Subcutaneous adipose tissue (tissue), 4 donors: ENCODE measurements around the gene GIMAP8. TPM values are rescaled to one million over a fixed set of nuclear protein-coding genes. Genes with fewer than 3 reads are reported as not detected.

Experiments used
- total RNA-seq, 4 donors: library from RNA; depleted of rRNA; stranded (reverse); fragments of >200 nt; gene quantifications; one replicate each; pipeline ENCODE4 v1.1.0, GENCODE V29; 2016
- TF ChIP-seq, protein P1 (sequence below): fragments of 450-650 bp; IDR thresholded peaks from one replicate; pipeline ENCODE4 v1.5.1; 2016; ENCODE audit warnings: low read depth, mild to moderate bottlenecking, control low read depth, antibody characterized with exemption, moderate library complexity

The GIMAP8 gene
- total RNA-seq, 4 donors from 2014 or later = 9.9 to 29.0 (median 15.0) TPM

DNA sequence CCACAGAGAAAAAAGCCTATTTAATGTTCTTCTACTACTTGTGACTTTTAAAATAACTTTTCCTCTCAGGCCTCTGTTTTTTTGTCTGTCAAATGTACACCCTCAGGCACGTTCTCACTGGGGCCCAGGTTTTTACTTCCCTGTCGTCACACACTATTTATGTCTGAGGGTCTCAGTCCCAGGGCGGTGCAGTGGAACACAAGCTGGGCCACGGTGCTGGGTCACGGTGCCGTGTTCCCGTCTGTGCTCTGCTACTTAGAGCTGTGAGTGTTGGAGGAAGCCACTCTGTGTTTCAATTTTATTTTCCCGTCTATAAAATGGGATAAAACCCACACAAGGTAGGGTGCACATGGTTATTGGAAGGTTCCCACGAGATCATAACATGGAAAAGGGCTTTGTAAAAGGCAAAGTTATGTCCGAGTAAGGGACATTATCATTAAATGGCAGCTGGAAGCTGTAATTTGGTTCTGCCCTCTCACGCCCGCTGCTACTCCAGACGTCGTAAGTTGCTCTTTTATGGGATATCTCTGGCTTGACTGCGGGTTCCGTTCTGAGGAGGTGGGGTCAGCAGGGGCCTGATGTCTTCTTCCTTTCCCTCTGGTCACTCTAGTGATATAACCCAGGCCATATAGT is 46.1 kb upstream of the GIMAP8 start:
- TF ChIP-seq, protein P1, sequence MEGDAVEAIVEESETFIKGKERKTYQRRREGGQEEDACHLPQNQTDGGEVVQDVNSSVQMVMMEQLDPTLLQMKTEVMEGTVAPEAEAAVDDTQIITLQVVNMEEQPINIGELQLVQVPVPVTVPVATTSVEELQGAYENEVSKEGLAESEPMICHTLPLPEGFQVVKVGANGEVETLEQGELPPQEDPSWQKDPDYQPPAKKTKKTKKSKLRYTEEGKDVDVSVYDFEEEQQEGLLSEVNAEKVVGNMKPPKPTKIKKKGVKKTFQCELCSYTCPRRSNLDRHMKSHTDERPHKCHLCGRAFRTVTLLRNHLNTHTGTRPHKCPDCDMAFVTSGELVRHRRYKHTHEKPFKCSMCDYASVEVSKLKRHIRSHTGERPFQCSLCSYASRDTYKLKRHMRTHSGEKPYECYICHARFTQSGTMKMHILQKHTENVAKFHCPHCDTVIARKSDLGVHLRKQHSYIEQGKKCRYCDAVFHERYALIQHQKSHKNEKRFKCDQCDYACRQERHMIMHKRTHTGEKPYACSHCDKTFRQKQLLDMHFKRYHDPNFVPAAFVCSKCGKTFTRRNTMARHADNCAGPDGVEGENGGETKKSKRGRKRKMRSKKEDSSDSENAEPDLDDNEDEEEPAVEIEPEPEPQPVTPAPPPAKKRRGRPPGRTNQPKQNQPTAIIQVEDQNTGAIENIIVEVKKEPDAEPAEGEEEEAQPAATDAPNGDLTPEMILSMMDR = no peak

DNA sequence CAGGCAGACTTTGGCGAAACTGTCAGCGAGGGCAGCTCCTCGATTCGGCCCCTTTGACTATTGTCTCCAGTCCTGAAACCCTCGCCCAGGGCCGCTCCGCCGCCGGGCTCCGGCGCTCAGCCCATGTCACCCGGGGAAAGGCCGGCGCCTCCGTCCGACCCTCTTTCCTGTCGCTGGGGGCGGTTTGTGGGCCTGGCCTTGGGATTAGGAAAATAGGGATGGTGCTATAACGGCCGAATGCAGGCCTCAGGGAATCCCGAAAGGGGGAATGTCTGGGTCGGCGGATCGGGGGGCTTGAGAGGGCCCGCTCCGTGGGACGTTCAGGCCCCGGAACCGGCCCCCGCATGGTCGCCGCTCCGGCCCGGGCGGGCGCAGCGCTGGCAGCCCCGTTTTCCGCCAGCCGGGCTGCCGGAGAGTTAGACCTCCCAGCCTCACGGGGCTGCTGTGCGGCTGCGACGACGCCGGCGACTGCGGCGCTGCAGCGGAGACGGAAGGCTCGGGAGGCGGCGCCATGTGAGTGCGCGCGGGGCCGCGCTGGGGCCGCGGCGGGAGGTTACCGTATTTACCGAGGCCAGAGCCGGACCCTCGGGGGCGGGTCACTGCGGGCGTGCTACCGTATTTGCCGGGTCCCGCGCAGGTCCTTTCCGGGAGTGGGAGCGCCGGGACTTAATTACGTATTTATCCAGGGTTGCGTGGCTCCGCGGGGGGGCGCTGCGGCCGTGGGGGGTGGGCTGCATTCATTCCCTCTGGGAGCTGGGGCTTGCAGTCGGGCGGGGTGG is 45.4 kb upstream of the GIMAP8 start:
- TF ChIP-seq, protein P1 = no peak

DNA sequence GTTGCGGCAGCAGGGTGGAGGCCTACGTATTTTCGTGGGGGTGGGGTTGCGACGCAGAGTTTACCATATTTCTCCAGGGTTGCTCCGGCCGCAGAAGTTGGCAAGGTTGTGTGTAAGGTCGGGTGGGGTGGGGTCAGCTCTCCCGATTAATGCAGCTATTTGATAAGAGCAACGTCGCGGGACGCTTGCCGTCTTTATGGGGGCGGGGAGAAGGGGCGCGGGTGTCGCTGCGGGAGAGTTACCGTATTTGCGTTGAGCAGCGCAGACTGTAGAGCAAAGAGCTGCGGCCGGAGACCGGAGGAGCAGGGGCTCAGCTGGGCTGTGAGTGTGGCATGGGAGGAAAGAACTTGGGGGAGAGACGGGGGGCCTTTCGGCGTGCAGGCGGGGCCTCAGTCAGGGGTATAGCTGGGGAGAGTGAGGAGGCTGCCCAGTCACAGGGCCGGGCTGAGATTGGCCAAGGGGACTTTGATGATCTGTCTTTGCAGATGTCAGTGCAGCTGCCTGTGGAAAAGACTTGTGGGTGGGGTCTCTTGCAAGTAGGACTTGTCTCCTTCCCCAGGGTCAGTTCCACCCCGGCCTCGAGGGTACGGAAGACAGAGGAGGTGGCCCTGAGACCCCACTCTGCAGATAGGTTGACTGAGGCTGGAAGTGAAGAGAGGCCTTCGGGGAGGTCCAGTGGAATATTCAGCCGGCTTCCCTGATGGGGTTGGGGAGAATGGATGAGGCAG is 44.7 kb upstream of the GIMAP8 start:
- TF ChIP-seq, protein P1 = no peak

DNA sequence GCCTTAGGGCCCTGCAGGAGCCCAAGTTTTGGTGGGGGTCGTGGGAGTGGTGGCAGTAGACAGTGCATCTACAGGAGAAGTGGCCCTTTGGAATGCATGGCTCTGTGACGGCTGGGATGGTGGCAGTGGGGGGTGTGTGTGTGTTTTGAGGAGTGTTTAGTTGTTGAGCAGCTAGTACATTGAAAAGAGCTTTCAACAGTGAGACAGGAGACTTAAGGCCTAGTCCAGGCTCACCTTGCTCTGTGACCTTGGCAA is 44.2 kb upstream of the GIMAP8 start:
- TF ChIP-seq, protein P1 = no peak

DNA sequence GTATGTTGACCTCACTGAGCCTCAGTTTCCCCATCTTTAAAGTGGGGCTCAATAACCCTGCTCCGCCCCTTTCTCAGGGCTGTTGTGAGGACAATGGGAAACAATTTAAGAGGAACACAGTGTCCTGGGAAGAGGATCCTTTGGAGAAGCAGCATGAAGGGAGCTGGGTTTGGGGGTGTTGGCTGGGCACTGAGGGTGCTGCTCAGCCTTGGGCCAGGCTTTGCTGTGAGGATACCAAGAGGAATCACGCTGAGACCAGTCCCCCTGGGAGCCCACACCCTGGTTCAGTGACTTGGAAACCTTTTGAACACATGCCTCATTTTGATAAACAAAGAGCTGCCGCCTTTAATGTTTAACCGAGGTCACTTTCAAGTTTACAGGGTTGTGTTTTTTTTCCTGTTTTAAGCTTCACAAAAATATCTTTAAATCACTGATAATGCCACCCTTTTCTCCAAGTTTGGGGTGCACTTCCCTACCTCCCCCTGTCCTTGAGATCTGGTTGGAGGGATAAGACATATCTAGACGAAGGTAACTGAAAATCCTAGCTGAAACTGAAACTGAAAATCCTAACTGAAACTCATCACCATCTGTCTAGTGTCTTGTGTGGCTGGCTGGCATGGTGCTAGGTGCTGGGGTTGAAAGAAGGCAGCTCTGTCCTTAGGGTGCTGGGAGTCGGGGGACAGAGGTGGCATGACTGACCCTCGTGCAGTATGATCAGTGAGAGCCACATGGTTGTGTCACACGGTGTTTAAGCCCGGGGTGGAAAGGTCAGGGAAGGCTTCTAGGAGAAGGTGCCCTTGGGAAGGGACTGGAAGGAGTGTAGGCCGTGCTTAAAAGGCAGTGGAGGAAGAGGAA is 43.6 kb upstream of the GIMAP8 start:
- TF ChIP-seq, protein P1 = no peak

DNA sequence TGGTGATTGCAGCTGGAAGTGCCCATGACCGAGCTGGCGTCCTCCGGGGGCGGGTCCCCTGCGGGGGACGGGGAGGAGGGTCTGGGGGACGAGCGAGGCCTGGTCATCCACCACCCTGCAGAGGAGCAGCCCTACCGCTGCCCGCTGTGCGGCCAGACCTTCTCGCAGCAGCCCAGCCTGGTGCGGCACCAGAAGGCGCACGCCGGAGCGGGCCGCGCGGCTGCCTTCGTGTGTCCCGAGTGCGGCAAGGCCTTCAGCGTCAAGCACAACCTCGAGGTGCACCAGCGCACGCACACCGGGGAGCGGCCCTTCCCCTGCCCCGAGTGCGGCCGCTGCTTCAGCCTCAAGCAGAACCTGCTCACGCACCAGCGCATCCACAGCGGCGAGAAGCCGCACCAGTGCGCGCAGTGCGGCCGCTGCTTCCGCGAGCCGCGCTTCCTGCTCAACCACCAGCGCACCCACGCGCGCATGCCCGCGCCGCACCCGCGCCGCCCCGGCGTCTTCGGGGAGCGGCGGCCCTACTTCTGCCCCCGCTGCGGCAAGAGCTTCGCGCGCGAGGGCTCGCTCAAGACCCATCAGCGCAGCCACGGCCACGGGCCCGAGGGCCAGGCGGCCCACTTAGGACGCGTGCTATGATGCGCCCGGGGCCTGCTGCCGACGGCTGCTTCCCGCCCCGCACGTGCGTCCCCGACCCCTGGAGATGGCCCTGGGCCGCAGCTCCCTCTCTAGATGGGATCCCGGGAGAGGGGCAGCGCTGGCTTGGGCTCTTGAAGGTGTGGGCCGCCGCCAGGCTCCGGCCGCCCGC is 42.6 kb upstream of the GIMAP8 start:
- TF ChIP-seq, protein P1 = no peak
